Hepatocyte (in vitro differentiated cells): ENCODE measurements around the gene ALK. TPM values are rescaled to one million over a fixed set of nuclear protein-coding genes. Genes with fewer than 3 reads are reported as not detected.

Source experiments
- DNase-seq: peaks from one replicate; pipeline ENCODE4 v3.0.0-alpha.2; 2016; ENCODE audit warnings: low spot score
- H2AFZ ChIP-seq: fragments of 200-600 bp; sonication (generic); 2 replicates; pipeline ENCODE4 v1.6.0; 2016; ENCODE audit warnings: antibody characterized with exemption, mild to moderate bottlenecking
- H3K27ac ChIP-seq: fragments of 200-600 bp; sonication (generic); 2 replicates; pipeline ENCODE4 v1.5.1; 2016; ENCODE audit warnings: mild to moderate bottlenecking
- H3K27me3 ChIP-seq: fragments of 200-600 bp; sonication (generic); 2 replicates; pipeline ENCODE4 v1.6.1; 2016
- H3K36me3 ChIP-seq: fragments of 200-600 bp; sonication (generic); replicated peaks from 2 replicates; pipeline ENCODE4 v1.5.1; 2016; ENCODE audit warnings: low read depth; ENCODE audit not compliant: insufficient read depth
- H3K4me1 ChIP-seq: fragments of 200-600 bp; sonication (generic); 2 replicates; pipeline ENCODE4 v1.5.1; 2016; ENCODE audit warnings: mild to moderate bottlenecking, moderate library complexity; ENCODE audit not compliant: insufficient read depth
- H3K4me2 ChIP-seq: fragments of 200-600 bp; sonication (generic); 2 replicates; pipeline ENCODE4 v1.6.0; 2016
- H3K4me3 ChIP-seq: fragments of 200-600 bp; sonication (generic); 2 replicates; pipeline ENCODE4 v1.5.1; 2016; ENCODE audit warnings: mild to moderate bottlenecking
- H3K79me2 ChIP-seq: fragments of 200-600 bp; sonication (generic); 2 replicates; pipeline ENCODE4 v1.6.0; 2017; ENCODE audit warnings: mild to moderate bottlenecking
- H3K9me2 ChIP-seq: fragments of 200-600 bp; sonication (generic); replicated peaks from 2 replicates; pipeline ENCODE4 v1.6.0; 2017; ENCODE audit warnings: mild to moderate bottlenecking; ENCODE audit not compliant: insufficient read depth
- H3K9me3 ChIP-seq: fragments of 200-600 bp; sonication (generic); 2 replicates; pipeline ENCODE4 v1.5.1; 2016; ENCODE audit warnings: low read depth, mild to moderate bottlenecking
- H4K20me1 ChIP-seq: fragments of 200-600 bp; sonication (generic); 2 replicates; pipeline ENCODE4 v1.6.0; 2016; ENCODE audit warnings: mild to moderate bottlenecking; ENCODE audit not compliant: insufficient read depth, poor library complexity, severe bottlenecking
- CTCF ChIP-seq: fragments of 200-600 bp; sonication (generic); IDR thresholded peaks from 2 replicates; pipeline ENCODE4 v1.5.1; 2016; ENCODE audit warnings: antibody characterized with exemption, mild to moderate bottlenecking; ENCODE audit not compliant: poor library complexity
- EZH2 ChIP-seq: fragments of 200-600 bp; sonication (generic); IDR thresholded peaks from 2 replicates; pipeline ENCODE4 v1.6.1; 2016; ENCODE audit warnings: antibody characterized with exemption, mild to moderate bottlenecking, borderline replicate concordance
- EZH2phosphoT487 ChIP-seq: fragments of 200-600 bp; sonication (generic); IDR thresholded peaks from one replicate; pipeline ENCODE4 v1.6.1; 2018; ENCODE audit warnings: antibody characterized with exemption, mild to moderate bottlenecking, low read depth, moderate library complexity; ENCODE audit not compliant: unreplicated experiment, severe bottlenecking
- WGBS: methylation state at CpG from one replicate; pipeline ENCODE4 v1.1.6; 2016; ENCODE audit warnings: low lambda C conversion rate; ENCODE audit errors: missing lambda C conversion rate; 5-methylcytosine and 5-hydroxymethylcytosine counted together
- polyA plus RNA-seq: library from polyadenylated mRNA; unstranded; fragments of >200 nt; fragmentation: Nextera tagmentation; extraction: Ambion mirVana; gene quantifications from 2 replicates; pipeline ENCODE4 v1.2.1, GENCODE V29; 2016
- total RNA-seq: library from RNA; depleted of rRNA; stranded (reverse); fragments of >200 nt; gene quantifications from 2 replicates; pipeline ENCODE4 v1.2.3, GENCODE V29; 2014

ALK gene
- total and polyA plus RNA-seq, 2 experiments from 2014 or later, result 0.16 to 0.27 TPM

- no peak for DNase-seq
- H3K27me3 ChIP-seq, result peaks cover 72% of the 10 kb centered on the region
Measured at GRCh38 chr2:29918941-29919340, 2.4 kb downstream of the ALK start.

GRCh38 chr2:29917781-29918180 is 3.6 kb downstream of the ALK start:
- H3K4me3 ChIP-seq, result no peak overlapping the region
- H3K27ac ChIP-seq, result no peak overlapping the region
- no peaks in the 10 kb centered on the region for H3K79me2 ChIP-seq
- no peaks in the 10 kb centered on the region for H3K9me3 ChIP-seq
- H2AFZ ChIP-seq, result no peak overlapping the region
- DNase-seq, result no peak
- no peaks in the 10 kb centered on the region for H3K36me3 ChIP-seq
- TF ChIP-seq CTCF (no peak), EZH2 (no peak), EZH2phosphoT487 (no peak)
- no peaks in the 10 kb centered on the region for H4K20me1 ChIP-seq
- H3K4me2 ChIP-seq, result no peak overlapping the region
- H3K9me2 ChIP-seq, result no peaks in the 10 kb centered on the region
- H3K4me1 ChIP-seq, result peaks cover 19% of the 10 kb centered on the region
- 79% methylated on average over 1 of the region's 1 CpG for WGBS
- peaks cover 77% of the 10 kb centered on the region for H3K27me3 ChIP-seq

More at GRCh38 chr2:29918941-29919340, 2.4 kb downstream of the ALK start:
- Histone ChIP-seq H3K79me2 (no peaks in the 10 kb centered on the region), H3K9me3 (no peaks in the 10 kb centered on the region), H3K27ac (no peak overlapping the region), H3K4me1 (peaks cover 19% of the 10 kb centered on the region), H3K4me2 (no peak overlapping the region), H2AFZ (no peak overlapping the region), H3K9me2 (no peaks in the 10 kb centered on the region), H3K36me3 (no peaks in the 10 kb centered on the region), H4K20me1 (no peaks in the 10 kb centered on the region), H3K4me3 (no peak overlapping the region)
- WGBS, result 69% methylated on average over 3 of the region's 3 CpGs
- TF ChIP-seq CTCF (no peak), EZH2phosphoT487 (no peak), EZH2 (no peak)

DNA sequence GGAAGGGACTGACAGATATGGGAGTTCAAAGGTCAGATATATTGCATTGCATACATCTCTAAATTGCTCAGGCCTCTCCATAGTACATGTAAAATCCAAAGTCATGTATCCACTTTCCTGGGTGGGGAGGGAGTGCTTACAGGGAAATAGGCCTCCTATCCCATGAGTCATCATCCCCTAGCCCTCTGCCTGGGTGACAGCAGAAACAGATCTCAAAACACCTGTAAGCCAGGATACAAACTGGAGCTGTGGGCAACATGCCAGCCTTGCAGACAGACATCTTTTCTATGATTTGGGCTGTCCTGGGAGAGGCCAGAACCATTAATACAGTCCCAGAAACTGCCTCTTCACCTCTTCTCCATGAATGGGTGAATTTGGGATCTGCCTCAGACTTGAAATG is 4.8 kb downstream of the ALK start:
- Histone ChIP-seq H3K4me2 (no peak overlapping the region), H2AFZ (no peak overlapping the region), H3K9me3 (no peaks in the 10 kb centered on the region), H3K36me3 (no peaks in the 10 kb centered on the region), H3K27me3 (peaks cover 66% of the 10 kb centered on the region), H4K20me1 (no peaks in the 10 kb centered on the region), H3K4me1 (peaks cover 15% of the 10 kb centered on the region), H3K27ac (no peak overlapping the region), H3K9me2 (no peaks in the 10 kb centered on the region), H3K4me3 (no peak overlapping the region), H3K79me2 (no peaks in the 10 kb centered on the region)
- DNase-seq, result no peak
- TF ChIP-seq EZH2phosphoT487 (no peak), EZH2 (no peak), CTCF (no peak)

- no peak for DNase-seq
- H3K27me3 ChIP-seq, result peaks cover 33% of the 10 kb centered on the region
Measured at GRCh38 chr2:29910960-29911359, 10.4 kb downstream of the ALK start.

More at GRCh38 chr2:29910960-29911359, 10.4 kb downstream of the ALK start:
- no peak overlapping the region for H3K4me3 ChIP-seq
- no peaks in the 10 kb centered on the region for H3K9me3 ChIP-seq
- H2AFZ ChIP-seq, result no peak overlapping the region
- H3K79me2 ChIP-seq, result no peaks in the 10 kb centered on the region
- no peaks in the 10 kb centered on the region for H3K36me3 ChIP-seq
- H3K4me2 ChIP-seq, result no peak overlapping the region
- H4K20me1 ChIP-seq, result no peaks in the 10 kb centered on the region
- no peaks in the 10 kb centered on the region for H3K4me1 ChIP-seq
- no peak overlapping the region for H3K27ac ChIP-seq
- WGBS, result 96% methylated on average over 1 of the region's 1 CpG
- no peaks in the 10 kb centered on the region for H3K9me2 ChIP-seq
- no peak for TF ChIP-seq CTCF
- TF ChIP-seq EZH2phosphoT487, result no peak
- no peak for TF ChIP-seq EZH2
